OCI-LY3 (cell line): ENCODE results near the gene SLMAP.

ENCODE experiments used
- H2AFZ ChIP-seq: fragments of 200-600, 300-600 bp; shearing (Covaris generic); 2 replicates; pipeline ENCODE4 v1.6.0; 2014; ENCODE audit warnings: antibody characterized with exemption, low read depth, low read length
- H3K27ac ChIP-seq: fragments of 200-600, 300-600 bp; sonication (generic); 2 replicates; pipeline ENCODE4 v1.5.1; 2014; ENCODE audit warnings: mild to moderate bottlenecking, low read length, moderate library complexity, mixed read lengths
- H3K27me3 ChIP-seq: fragments of 200-600, 300-600 bp; sonication (generic); 2 replicates; pipeline ENCODE4 v1.6.1; 2014; ENCODE audit warnings: low read depth, low read length, mixed read lengths
- H3K36me3 ChIP-seq: fragments of 200-600, 300-600 bp; sonication (generic); replicated peaks from 2 replicates; pipeline ENCODE3; 2014; ENCODE audit warnings: low read depth, low read length, mixed read lengths
- H3K4me1 ChIP-seq: fragments of 300-600, 200-600 bp; sonication (generic); 2 replicates; pipeline ENCODE4 v1.6.1; 2014; ENCODE audit warnings: low read length, mixed read lengths
- H3K4me2 ChIP-seq: fragments of 200-600, 300-600 bp; sonication (generic); 2 replicates; pipeline ENCODE4 v1.6.1; 2014; ENCODE audit warnings: low read length, mixed read lengths
- H3K4me3 ChIP-seq: fragments of 300-600, 200-600 bp; sonication (generic); 2 replicates; pipeline ENCODE4 v1.5.1; 2014; ENCODE audit warnings: antibody characterized with exemption, mild to moderate bottlenecking, low read length, moderate library complexity
- H3K79me2 ChIP-seq: fragments of 300-600, 200-600 bp; shearing (Covaris generic); 2 replicates; pipeline ENCODE4 v1.6.1; 2014; ENCODE audit warnings: mild to moderate bottlenecking, low read length, mixed read lengths
- H3K9ac ChIP-seq: fragments of 300-600, 200-600 bp; shearing (Covaris generic); 2 replicates; pipeline ENCODE4 v1.6.0; 2014; ENCODE audit warnings: mild to moderate bottlenecking, low read length, moderate library complexity
- H3K9me3 ChIP-seq: fragments of 200-600, 300-600 bp; shearing (Covaris generic); 2 replicates; pipeline ENCODE4 v1.6.1; 2014; ENCODE audit warnings: low read length, mixed read lengths; ENCODE audit not compliant: insufficient read depth
- H4K20me1 ChIP-seq: fragments of 200-600, 300-600 bp; sonication (generic); 2 replicates; pipeline ENCODE4 v1.6.1; 2016; ENCODE audit warnings: low read length, mixed read lengths; ENCODE audit not compliant: insufficient read depth
- CTCF ChIP-seq: fragments of 200-600, 300-600 bp; sonication (generic); IDR thresholded peaks from 2 replicates; pipeline ENCODE4 v1.5.1; 2014; ENCODE audit warnings: antibody characterized with exemption, low read length, low read depth
- EZH2phosphoT487 ChIP-seq: fragments of 200-600 bp; shearing (Covaris generic); IDR thresholded peaks from 2 replicates; pipeline ENCODE4 v1.6.1; 2018; ENCODE audit warnings: antibody characterized with exemption, mixed run types, low read depth

Gene SLMAP

DNA sequence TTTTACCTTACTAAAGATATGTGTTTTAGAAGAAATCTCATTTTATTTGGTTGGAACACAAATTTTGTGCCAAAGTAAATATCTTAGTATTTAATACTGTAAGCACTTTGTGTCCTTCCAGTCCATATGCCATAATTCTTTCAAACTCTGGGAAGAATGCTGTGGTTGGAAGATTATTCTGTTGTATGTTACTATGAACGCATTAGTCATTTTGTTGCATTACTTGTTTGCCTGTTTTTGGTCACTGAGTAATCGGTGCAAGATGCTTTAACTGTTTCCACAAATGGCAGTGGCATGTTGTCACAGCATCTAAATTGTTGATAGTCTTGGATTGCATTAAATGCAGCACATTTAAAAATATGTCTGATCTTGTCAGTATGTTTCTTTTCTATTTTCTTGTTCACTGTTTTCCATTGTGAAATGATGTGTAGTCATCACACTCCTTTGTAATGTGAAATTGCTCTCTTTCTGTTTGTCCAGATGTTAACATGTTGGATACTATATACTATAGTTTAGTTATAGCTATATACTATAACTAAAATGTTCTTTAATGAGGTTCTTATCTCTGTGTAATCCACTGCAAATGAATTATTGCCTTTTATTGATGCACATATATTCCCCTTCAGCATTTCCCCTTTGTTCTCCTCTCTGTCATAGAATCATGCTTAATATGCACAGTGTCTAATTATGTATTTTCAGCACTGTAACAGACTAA lies 162.2 kb downstream of the SLMAP start:
- Histone ChIP-seq H3K9ac (no peak overlapping the region), H3K4me2 (no peak overlapping the region), H3K4me1 (no peaks in the 10 kb centered on the region), H3K79me2 (no peaks in the 10 kb centered on the region), H3K9me3 (no peaks in the 10 kb centered on the region), H4K20me1 (no peaks in the 10 kb centered on the region), H2AFZ (no peak overlapping the region), H3K27me3 (no peaks in the 10 kb centered on the region), H3K4me3 (no peak overlapping the region), H3K27ac (no peak overlapping the region), H3K36me3 (peaks cover 40% of the 10 kb centered on the region)
- TF ChIP-seq CTCF (no peak), EZH2phosphoT487 (no peak)

- Histone ChIP-seq H3K36me3 (peaks cover 40% of the 10 kb centered on the region), H3K27ac (no peak overlapping the region), H3K9me3 (no peaks in the 10 kb centered on the region), H3K4me2 (no peak overlapping the region), H3K27me3 (no peaks in the 10 kb centered on the region), H3K4me1 (no peaks in the 10 kb centered on the region), H3K4me3 (no peak overlapping the region), H4K20me1 (no peaks in the 10 kb centered on the region), H3K79me2 (no peaks in the 10 kb centered on the region), H2AFZ (no peak overlapping the region), H3K9ac (no peak overlapping the region)
- TF ChIP-seq CTCF, result no peak
- no peak for TF ChIP-seq EZH2phosphoT487
These were observed 163.9 kb downstream of the SLMAP start for GRCh38 chr3:57919987-57920386.

DNA sequence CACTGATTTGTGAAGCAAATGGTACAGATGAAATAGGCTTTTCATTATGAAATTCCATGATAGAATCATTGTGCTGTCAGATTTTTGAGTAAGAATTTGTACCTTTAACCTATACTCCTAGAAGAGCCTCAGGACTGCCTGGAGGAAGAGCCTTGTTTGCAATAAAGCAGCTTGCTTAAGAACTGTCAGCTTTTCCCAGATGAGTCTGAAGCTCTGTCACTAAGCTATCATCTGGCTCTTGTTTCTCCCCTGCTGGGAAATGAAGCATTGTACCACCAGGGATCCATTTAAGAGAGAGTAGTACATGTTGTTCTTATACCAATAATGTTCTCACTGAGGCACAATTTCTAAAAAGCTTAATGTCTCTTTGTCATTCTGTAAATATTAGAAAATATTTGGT lies 167.0 kb downstream of the SLMAP start:
- Histone ChIP-seq H3K4me3 (no peak overlapping the region), H2AFZ (no peak overlapping the region), H3K27me3 (no peaks in the 10 kb centered on the region), H3K9ac (no peak overlapping the region), H3K9me3 (no peaks in the 10 kb centered on the region), H3K79me2 (no peaks in the 10 kb centered on the region), H3K36me3 (peaks cover 24% of the 10 kb centered on the region), H3K27ac (no peak overlapping the region), H4K20me1 (no peaks in the 10 kb centered on the region), H3K4me1 (no peaks in the 10 kb centered on the region), H3K4me2 (no peak overlapping the region)
- TF ChIP-seq CTCF (no peak), EZH2phosphoT487 (no peak)

DNA sequence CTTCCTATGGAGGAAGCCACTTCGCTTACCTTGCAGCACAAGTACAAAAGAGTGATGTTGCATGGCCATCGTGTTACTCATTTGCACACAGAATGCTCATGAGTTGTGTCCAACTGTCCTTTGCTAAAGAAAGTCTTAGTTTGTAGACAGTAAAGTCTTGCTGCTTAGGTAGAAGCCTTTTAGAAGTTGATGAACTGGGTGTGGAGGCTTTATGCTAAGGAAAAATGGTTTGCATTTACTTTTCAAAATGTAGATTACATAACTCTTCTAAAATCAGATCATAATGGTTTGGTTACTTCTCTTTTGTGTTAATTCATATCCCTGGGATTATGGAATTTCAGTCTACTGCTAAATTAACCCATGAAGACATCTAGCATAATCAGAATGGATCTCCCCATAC lies 167.6 kb downstream of the SLMAP start:
- Histone ChIP-seq H3K4me2 (no peak overlapping the region), H3K27ac (no peak overlapping the region), H3K36me3 (peaks cover 19% of the 10 kb centered on the region), H2AFZ (no peak overlapping the region), H3K4me3 (no peak overlapping the region), H3K79me2 (no peaks in the 10 kb centered on the region), H3K4me1 (no peaks in the 10 kb centered on the region), H3K9me3 (no peaks in the 10 kb centered on the region), H4K20me1 (no peaks in the 10 kb centered on the region), H3K9ac (no peak overlapping the region), H3K27me3 (no peaks in the 10 kb centered on the region)
- TF ChIP-seq CTCF (no peak), EZH2phosphoT487 (no peak)
